Stimulated activated CD8-positive, alpha-beta memory T cell treated with anti-CD3 and anti-CD28 coated beads, Interleukin-2, amount 100 ng/mL, for 48 hours (primary cell): Measurements from ENCODE around the gene WNK1.

Experiments
- DNase-seq, 2 donors: peaks; one replicate each; pipeline ENCODE4 v3.0.0-alpha.2; 2020; ENCODE audit warnings: low read depth in 2 of 2

Gene WNK1

GRCh38 chr12:862303-862911, 110.0 kb downstream of the WNK1 start:
- DNase-seq, result no peak

- DNase-seq, result no peak
Measured at GRCh38 chr12:863285-863684, 110.9 kb downstream of the WNK1 start.

GRCh38 chr12:865614-866013, 113.2 kb downstream of the WNK1 start:
- no peak for DNase-seq

GRCh38 chr12:867905-868304, 115.5 kb downstream of the WNK1 start:
- DNase-seq, result no peak

- no peak for DNase-seq
Measured at GRCh38 chr12:868722-869121, 116.3 kb downstream of the WNK1 start.

GRCh38 chr12:870378-870777, 118.0 kb downstream of the WNK1 start:
- no peak for DNase-seq

- no peak for DNase-seq
Measured at GRCh38 chr12:873954-874353, 121.6 kb downstream of the WNK1 start.

- no peak for DNase-seq
Measured at GRCh38 chr12:879641-880040, 127.3 kb downstream of the WNK1 start.

- no peak for DNase-seq
Measured at GRCh38 chr12:880656-881055, 128.3 kb downstream of the WNK1 start.

GRCh38 chr12:884746-885414, 132.5 kb downstream of the WNK1 start:
- DNase-seq, result no peak

- no peak for DNase-seq
Measured at GRCh38 chr12:885701-886100, 133.3 kb downstream of the WNK1 start.

- no peak for DNase-seq
Measured at GRCh38 chr12:886206-886605, 133.8 kb downstream of the WNK1 start.

GRCh38 chr12:894226-894625, 141.8 kb downstream of the WNK1 start:
- no peak for DNase-seq

- no peak for DNase-seq
Measured at GRCh38 chr12:896031-896430, 143.7 kb downstream of the WNK1 start.

GRCh38 chr12:897386-897785, 145.0 kb downstream of the WNK1 start:
- no peak for DNase-seq

- DNase-seq, result no peak
Measured at GRCh38 chr12:902581-902980, 150.2 kb downstream of the WNK1 start.

- DNase-seq, result no peak
Measured at GRCh38 chr12:903055-903454, 150.7 kb downstream of the WNK1 start.

- DNase-seq, result no peak
Measured at GRCh38 chr12:904010-904414, 151.6 kb downstream of the WNK1 start.

- no peak for DNase-seq
Measured at GRCh38 chr12:905261-906031, 153.1 kb downstream of the WNK1 start.

- DNase-seq, result no peak
Measured at GRCh38 chr12:906062-906585, 153.7 kb downstream of the WNK1 start.

- DNase-seq, result no peak
Measured at GRCh38 chr12:907413-908185, 155.2 kb downstream of the WNK1 start.

GRCh38 chr12:909861-910260, 157.5 kb downstream of the WNK1 start:
- no peak for DNase-seq
